ENCODE results near the gene AFG3L2. TPM values are rescaled to one million over a fixed set of nuclear protein-coding genes. Genes with fewer than 3 reads are reported as not detected.
"Not testable (repeated sequence)": the region's sequence is repeated elsewhere in the genome, so short reads cannot be mapped to it uniquely, and the experiment has no call there.

The AFG3L2 gene
- total and polyA plus RNA-seq, 3 donors from 2014 or later: 47.6 to 63.6 (median 57.4) TPM

- Histone ChIP-seq H3K36me3 (ENCODE audit: low read depth, missing control alignments) (no peaks in the 10 kb centered on the region), H3K4me3 (no peak overlapping the region), H3K27me3 (no peaks in the 10 kb centered on the region), H3K4me1 (peaks cover 3% of the 10 kb centered on the region), H3K9me3 (no peaks in the 10 kb centered on the region), H3K27ac (no peak overlapping the region)
- no peak for DNase-seq
- WGBS, 2 donors: 85 to 94% methylated on average over 3 of the region's 3 CpGs
- intact Hi-C loops (cut with DNase I; ENCODE audit: low total_unique reads): no loop called here
- TF ChIP-seq CTCF (IDR thresholded peaks at IDR 0.05) (no peak), POLR2A (IDR thresholded peaks at IDR 0.05) (no peak)
Observed at GRCh38 chr18:12411456-12411855, 34.4 kb upstream of the AFG3L2 start.

GRCh38 chr18:12410747-12411146 lies 33.7 kb upstream of the AFG3L2 start:
- H3K27me3 ChIP-seq; H3K4me3 ChIP-seq; DNase-seq; H3K27ac ChIP-seq; H3K4me1 ChIP-seq; H3K36me3 ChIP-seq (ENCODE audit: low read depth, missing control alignments); H3K9me3 ChIP-seq; intact Hi-C loops (cut with DNase I; ENCODE audit: low total_unique reads): not testable (repeated sequence)
- 90 to 93% methylated on average over 9 of the region's 9 CpGs for WGBS, 2 donors

GRCh38 chr18:12410081-12410481 lies 33.1 kb upstream of the AFG3L2 start:
- H3K27me3 ChIP-seq: no peaks in the 10 kb centered on the region
- no peak for TF ChIP-seq CTCF (IDR thresholded peaks at IDR 0.05)
- no peak for TF ChIP-seq POLR2A (IDR thresholded peaks at IDR 0.05)
- WGBS, 2 donors: 89 to 90% methylated on average over 9 of the region's 9 CpGs
- intact Hi-C loops (cut with DNase I; ENCODE audit: low total_unique reads): no loop called here
- DNase-seq: no peak
- no peaks in the 10 kb centered on the region for H3K9me3 ChIP-seq
- no peaks in the 10 kb centered on the region for H3K36me3 ChIP-seq (ENCODE audit: low read depth, missing control alignments)
- no peak overlapping the region for H3K27ac ChIP-seq
- H3K4me3 ChIP-seq: no peak overlapping the region
- H3K4me1 ChIP-seq: peaks cover 3% of the 10 kb centered on the region

- no peak for TF ChIP-seq POLR2A (IDR thresholded peaks at IDR 0.05)
- TF ChIP-seq CTCF (IDR thresholded peaks at IDR 0.05): no peak
- H3K9me3 ChIP-seq: no peaks in the 10 kb centered on the region
- 43 to 72% methylated on average over 3 of the region's 3 CpGs for WGBS, 2 donors
- intact Hi-C loops (cut with DNase I; ENCODE audit: low total_unique reads): no loop called here
- no peaks in the 10 kb centered on the region for H3K27me3 ChIP-seq
- DNase-seq: no peak
- H3K27ac ChIP-seq: no peak overlapping the region
- no peaks in the 10 kb centered on the region for H3K36me3 ChIP-seq (ENCODE audit: low read depth, missing control alignments)
- H3K4me3 ChIP-seq: no peak overlapping the region
- peaks cover 3% of the 10 kb centered on the region for H3K4me1 ChIP-seq
Observed at GRCh38 chr18:12409469-12409868, 32.4 kb upstream of the AFG3L2 start.

- intact Hi-C loops (cut with DNase I; ENCODE audit: low total_unique reads): no loop called here
- 6 to 10% methylated on average over 8 to 16 of the region's 32 CpGs for WGBS, 2 donors
- no peak for TF ChIP-seq CTCF (IDR thresholded peaks at IDR 0.05)
- TF ChIP-seq POLR2A (IDR thresholded peaks at IDR 0.05): no peak
- peak overlapping the region; percentile 68 to 70 for H3K4me3 ChIP-seq
- no peaks in the 10 kb centered on the region for H3K27me3 ChIP-seq
- peak; percentile 36 for DNase-seq
- H3K9me3 ChIP-seq: no peaks in the 10 kb centered on the region
- peak overlapping the region; percentile 69 to 88 for H3K27ac ChIP-seq
- peaks cover 3% of the 10 kb centered on the region for H3K4me1 ChIP-seq
- H3K36me3 ChIP-seq (ENCODE audit: low read depth, missing control alignments): no peaks in the 10 kb centered on the region
Observed at GRCh38 chr18:12408247-12408869, 31.3 kb upstream of the AFG3L2 start.
